ENCODE measurements around the gene PRSS48.
"Not testable (repeated sequence)": the region's sequence is repeated elsewhere in the genome, so short reads cannot be mapped to it uniquely, and the experiment has no call there.

Gene PRSS48

GRCh38 chr4:151318307-151319006, 41.5 kb downstream of the PRSS48 start:
- DNase-seq (ENCODE audit: low read depth) = no peak

GRCh38 chr4:151319490-151319889, 42.5 kb downstream of the PRSS48 start:
- DNase-seq (ENCODE audit: low read depth) = no peak

- no peak for DNase-seq (ENCODE audit: low read depth)
Observed at GRCh38 chr4:151321586-151321985, 44.6 kb downstream of the PRSS48 start.

DNA sequence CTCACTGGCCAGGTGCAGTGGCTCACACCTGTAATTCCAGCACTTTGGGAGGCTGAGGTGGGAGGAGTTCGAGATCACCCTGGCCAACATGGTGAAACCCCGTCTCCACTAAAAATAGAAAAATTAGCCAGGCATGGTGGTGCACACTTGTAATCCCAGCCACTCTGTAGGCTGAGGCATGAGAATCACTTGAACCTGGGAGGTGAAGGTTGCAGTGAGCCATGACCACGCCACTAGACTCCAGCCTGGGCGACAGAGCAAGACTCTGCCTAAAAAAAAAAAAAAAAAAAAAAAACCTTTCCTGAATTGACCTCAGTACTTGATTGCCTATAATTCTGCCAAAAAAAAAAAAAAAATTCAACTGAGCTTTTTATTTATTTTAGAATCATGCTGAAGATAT, 45.2 kb downstream of the PRSS48 start:
- DNase-seq (ENCODE audit: low read depth) = not testable (repeated sequence)

- DNase-seq (ENCODE audit: low read depth) = no peak
Observed at GRCh38 chr4:151322570-151322969, 45.6 kb downstream of the PRSS48 start.

GRCh38 chr4:151323667-151324066, 46.7 kb downstream of the PRSS48 start:
- DNase-seq (ENCODE audit: low read depth) = no peak

DNA sequence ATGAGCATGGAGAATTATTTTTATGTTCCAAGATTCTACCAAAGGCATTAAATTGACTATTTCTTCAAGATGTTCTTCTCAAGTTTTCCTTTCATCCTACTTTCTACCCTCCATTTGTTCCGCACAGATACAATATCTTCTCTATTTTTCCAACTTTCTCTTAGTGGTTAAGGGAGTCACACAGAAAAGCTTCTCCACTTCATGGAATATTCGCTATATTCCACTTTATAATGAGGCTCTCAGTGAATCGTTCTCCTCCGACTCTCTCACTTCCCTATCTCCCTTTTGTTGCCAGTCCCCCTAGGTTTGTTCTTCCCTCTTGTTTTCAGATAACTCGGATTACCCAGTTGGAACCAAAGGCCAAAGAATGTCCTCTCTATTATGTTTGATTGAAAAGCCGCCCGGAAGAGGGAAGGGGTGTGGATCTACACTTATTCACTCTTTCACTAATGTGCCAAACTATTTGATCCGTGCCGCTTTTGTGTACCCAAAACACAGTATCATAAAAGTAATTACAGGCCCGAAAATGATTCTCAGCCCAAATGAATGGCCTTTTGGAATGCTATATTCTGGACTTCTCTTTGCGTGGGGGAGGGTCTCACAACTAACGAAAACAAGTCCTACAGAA, 47.3 kb downstream of the PRSS48 start:
- no peak for DNase-seq (ENCODE audit: low read depth)

GRCh38 chr4:151324752-151325110, 47.8 kb downstream of the PRSS48 start:
- DNase-seq (ENCODE audit: low read depth) = no peak

GRCh38 chr4:151325111-151325948, 48.4 kb downstream of the PRSS48 start, which contains the start of gene SH3D19:
Gene SH3D19 (minus strand): TSS chr4:151325605. CDS start chr4:151325352, 253 bp downstream.
- DNase-seq (ENCODE audit: low read depth) = no peak

DNA sequence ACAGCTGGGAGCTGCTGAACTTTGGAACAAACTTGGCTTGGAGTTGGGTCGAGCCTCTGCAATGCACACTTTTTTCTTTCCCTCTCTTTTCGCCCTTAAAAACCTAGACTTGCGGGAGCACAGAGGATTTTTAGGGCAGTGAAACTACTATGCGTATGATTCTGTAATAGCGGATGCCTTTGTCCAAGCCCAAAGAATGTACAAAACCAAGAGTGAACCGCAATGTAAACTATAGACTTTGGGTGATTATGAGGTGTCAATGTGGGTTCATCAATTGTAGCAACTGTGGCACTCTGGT, 48.9 kb downstream of the PRSS48 start:
- no peak for DNase-seq (ENCODE audit: low read depth)

DNA sequence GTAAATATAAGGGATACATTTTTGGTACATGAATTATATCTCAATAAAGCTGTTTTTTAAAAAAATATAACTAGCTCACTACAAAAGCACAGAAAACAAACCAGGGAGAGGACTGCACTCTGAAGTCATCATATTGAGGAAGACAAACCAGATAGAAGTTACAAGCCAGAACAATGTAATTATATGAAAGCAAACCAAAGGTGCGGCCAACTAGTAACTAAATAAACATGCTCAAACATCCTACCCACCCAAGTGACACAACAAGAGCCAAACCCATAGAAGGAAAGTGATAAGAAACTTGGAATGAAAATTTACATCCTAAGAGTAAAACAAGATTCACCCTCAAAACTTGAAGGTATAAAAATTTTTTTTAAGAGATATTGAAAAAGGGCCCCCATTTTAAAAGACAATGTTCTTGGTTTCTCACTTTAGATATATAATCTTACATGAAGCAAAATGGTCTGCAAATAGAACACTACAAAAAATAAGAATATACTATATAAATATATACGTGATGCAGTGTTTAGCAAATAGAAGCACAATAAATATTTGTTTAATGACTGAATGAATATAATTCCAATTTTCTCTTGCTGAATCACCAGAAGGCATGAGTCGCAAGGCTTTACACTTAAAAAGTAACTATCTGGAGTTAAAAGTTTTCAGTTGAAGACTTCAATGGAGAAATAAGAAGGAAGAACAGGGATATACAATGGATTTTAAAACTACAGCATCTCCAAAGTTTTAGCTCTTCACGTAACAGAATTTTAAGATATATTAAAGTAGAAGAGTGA, 52.5 kb downstream of the PRSS48 start:
- no peak for DNase-seq (ENCODE audit: low read depth)

DNA sequence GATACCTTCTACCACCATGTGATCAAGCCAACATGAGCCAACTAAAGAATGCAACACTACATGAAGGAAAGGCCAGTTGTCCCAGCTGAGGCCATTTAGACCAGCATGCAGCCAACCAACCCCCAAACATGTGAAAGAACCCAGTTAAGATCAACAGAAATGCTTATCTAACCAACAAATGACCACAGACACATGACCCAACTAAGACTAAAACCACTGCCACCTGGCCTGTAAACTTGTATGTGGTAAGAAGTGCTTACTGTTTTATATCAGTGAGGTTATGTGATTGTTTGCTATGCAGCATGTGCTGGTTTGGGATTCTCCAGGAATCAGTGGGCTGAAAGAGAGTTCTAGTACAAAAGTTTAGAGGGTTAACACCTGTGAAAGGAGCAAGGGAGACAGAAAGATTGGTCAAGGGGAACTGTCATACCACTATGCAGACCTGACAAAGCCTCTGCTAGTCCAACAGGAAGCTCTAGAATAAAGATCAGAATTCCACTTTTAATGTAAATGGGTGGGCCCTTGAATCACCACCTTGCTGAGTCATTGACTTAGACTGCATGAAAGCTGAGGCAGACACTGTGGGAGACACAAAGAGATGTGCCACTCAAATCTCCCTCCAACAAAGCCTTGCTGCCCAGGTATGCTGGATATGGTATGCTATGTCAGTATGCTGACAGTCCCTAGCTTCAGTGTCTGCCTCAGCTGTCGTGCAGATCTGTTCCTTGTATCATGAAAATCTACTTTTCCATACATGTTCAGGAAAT, 54.5 kb downstream of the PRSS48 start:
- DNase-seq (ENCODE audit: low read depth) = no peak

DNA sequence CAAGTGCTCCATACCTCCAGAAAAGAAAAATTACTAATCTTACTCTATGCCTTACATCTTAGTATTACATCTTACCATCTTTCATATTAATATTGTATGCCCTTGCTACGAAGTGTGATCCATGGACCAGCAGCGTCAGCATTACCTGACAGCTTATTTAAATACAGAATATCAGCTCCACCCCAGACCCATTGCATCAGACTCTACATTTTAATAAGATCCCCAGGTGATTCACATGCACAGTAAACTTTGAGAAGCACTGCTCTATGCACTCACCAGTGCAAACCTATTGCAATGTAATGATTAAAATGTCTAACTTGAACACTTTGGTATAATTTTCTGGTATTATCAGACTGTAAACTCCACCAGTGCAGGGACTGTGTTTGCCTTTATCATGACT, 62.5 kb downstream of the PRSS48 start:
- DNase-seq (ENCODE audit: low read depth) = no peak

- no peak for DNase-seq (ENCODE audit: low read depth)
Observed at GRCh38 chr4:151340751-151341385, 63.9 kb downstream of the PRSS48 start.

All from T-helper 22 cell (primary cell).